Neuronal stem cell (in vitro differentiated cells): ENCODE data around the gene THAP10.

Experiments
- DNase-seq: peaks from one replicate; pipeline ENCODE4 v3.0.0-alpha.2; 2013; ENCODE audit warnings: low spot score
- H2AFZ ChIP-seq: one replicate; pipeline ENCODE4 v1.6.1; 2013; ENCODE audit warnings: mild to moderate bottlenecking, low read length, inconsistent platforms
- H2AK5ac ChIP-seq: 2 replicates; pipeline ENCODE4 v1.6.1; 2013; ENCODE audit warnings: low read depth, mild to moderate bottlenecking, inconsistent platforms, low read length, moderate library complexity, mixed read lengths
- H2BK120ac ChIP-seq: 2 replicates; pipeline ENCODE4 v1.6.1; 2013; ENCODE audit warnings: low read depth, mild to moderate bottlenecking, inconsistent platforms, low read length, moderate library complexity, mixed read lengths
- H2BK12ac ChIP-seq: one replicate; pipeline ENCODE4 v1.6.1; 2013; ENCODE audit warnings: low read length, inconsistent platforms
- H2BK15ac ChIP-seq: 2 replicates; pipeline ENCODE4 v1.6.1; 2013; ENCODE audit warnings: mild to moderate bottlenecking, low read length, inconsistent platforms, mixed read lengths
- H2BK5ac ChIP-seq: one replicate; pipeline ENCODE4 v1.6.1; 2013; ENCODE audit warnings: inconsistent platforms, mild to moderate bottlenecking, low read length, moderate library complexity
- H3K14ac ChIP-seq: one replicate; pipeline ENCODE4 v1.6.1; 2013; ENCODE audit warnings: low read length, inconsistent platforms
- H3K18ac ChIP-seq: 2 replicates; pipeline ENCODE4 v1.6.1; 2013; ENCODE audit warnings: low read length, inconsistent platforms
- H3K23ac ChIP-seq: 2 replicates; pipeline ENCODE4 v1.6.1; 2013; ENCODE audit warnings: low read depth, mild to moderate bottlenecking, mixed read lengths, low read length, inconsistent platforms; ENCODE audit not compliant: poor library complexity
- H3K27ac ChIP-seq: replicated peaks from 3 replicates; pipeline ENCODE4 v1.5.1; 2013; ENCODE audit warnings: low read length, inconsistent platforms
- H3K27me3 ChIP-seq, 3 experiments: 2 replicates each; pipeline ENCODE4 v1.6.1; 2013; ENCODE audit warnings: low read length in 3 of 3, mild to moderate bottlenecking in 2 of 3, inconsistent platforms in 1 of 3, low read depth in 1 of 3, mixed read lengths in 1 of 3, moderate library complexity in 1 of 3; ENCODE audit not compliant: control insufficient read depth in 3 of 3, insufficient read depth in 3 of 3
- H3K36me3 ChIP-seq, 2 donors: replicated peaks in 1 of 2; 2 replicates each; pipeline ENCODE4 v1.6.1; 2013; ENCODE audit warnings: low read length in 2 of 2; ENCODE audit not compliant: control insufficient read depth in 2 of 2, insufficient read depth in 2 of 2
- H3K4ac ChIP-seq: 2 replicates; pipeline ENCODE4 v1.6.1; 2013; ENCODE audit warnings: inconsistent platforms, mild to moderate bottlenecking, low read length, moderate library complexity
- H3K4me1 ChIP-seq, 2 donors: 1 replicate in 1 of 2; 2 replicates in 1 of 2; pipeline ENCODE4 v1.6.1; 2013; ENCODE audit warnings: low read length in 2 of 2, low read depth in 1 of 2; ENCODE audit not compliant: control insufficient read depth in 2 of 2, insufficient read depth in 1 of 2
- H3K4me2 ChIP-seq: one replicate; pipeline ENCODE4 v1.6.1; 2013; ENCODE audit warnings: mild to moderate bottlenecking, low read length, inconsistent platforms; ENCODE audit not compliant: insufficient read depth, poor library complexity, severe bottlenecking
- H3K4me3 ChIP-seq, 2 donors: 2 replicates each; pipeline ENCODE4 v1.5.1; 2013; ENCODE audit warnings: low read length in 2 of 2, mild to moderate bottlenecking in 2 of 2, inconsistent platforms in 1 of 2, moderate library complexity in 1 of 2
- H3K79me1 ChIP-seq: one replicate; pipeline ENCODE4 v1.6.1; 2013; ENCODE audit warnings: low read depth, mild to moderate bottlenecking, inconsistent platforms, low read length, moderate library complexity
- H3K9ac ChIP-seq: one replicate; pipeline ENCODE4 v1.6.1; 2013; ENCODE audit warnings: mild to moderate bottlenecking, low read depth, low read length, inconsistent platforms; ENCODE audit not compliant: poor library complexity
- H3K9me3 ChIP-seq, 2 donors: replicated peaks in 1 of 2; 2 replicates each; pipeline versions ENCODE3 to v1.6.1; 2013; ENCODE audit warnings: low read length in 2 of 2, mild to moderate bottlenecking in 2 of 2, inconsistent platforms in 1 of 2, low read depth in 1 of 2, mixed read lengths in 1 of 2, moderate library complexity in 1 of 2; ENCODE audit not compliant: control insufficient read depth in 2 of 2, insufficient read depth in 1 of 2
- H4K8ac ChIP-seq: one replicate; pipeline ENCODE4 v1.6.1; 2013; ENCODE audit warnings: low read depth, mild to moderate bottlenecking, inconsistent platforms, low read length, moderate library complexity
- H4K91ac ChIP-seq: one replicate; pipeline ENCODE4 v1.6.1; 2013; ENCODE audit warnings: low read length, low read depth, mild to moderate bottlenecking, inconsistent platforms; ENCODE audit not compliant: poor library complexity
- WGBS, 2 donors: extraction: QIAGEN DNeasy Blood & Tissue Kit; methylation state at CpG; one replicate each; pipeline ENCODE4 v1.1.7; 2013; ENCODE audit warnings: missing lambda C conversion rate in 2 of 2, mixed read lengths in 1 of 2; ENCODE audit not compliant: insufficient read length in 2 of 2, insufficient replicate concordance in 1 of 2; ENCODE audit errors: extremely low coverage in 2 of 2; 5-methylcytosine and 5-hydroxymethylcytosine counted together

The THAP10 gene

GRCh38 chr15:70835415-70835814 lies 56.8 kb downstream of the THAP10 start:
- H3K4me2 ChIP-seq = no peak overlapping the region
- H2BK15ac ChIP-seq = no peak overlapping the region
- H2BK12ac ChIP-seq = no peak overlapping the region
- no peak overlapping the region for H3K4ac ChIP-seq
- peaks cover 0 to 5% of the 10 kb centered on the region in 2 donors for H3K9me3 ChIP-seq
- H3K4me1 ChIP-seq = peaks cover 0 to 6% of the 10 kb centered on the region in 2 donors
- no peak overlapping the region for H3K9ac ChIP-seq
- no peaks in the 10 kb centered on the region for H3K79me1 ChIP-seq
- peaks cover 11 to 56% of the 10 kb centered on the region in 2 donors for H3K36me3 ChIP-seq
- no peak overlapping the region for H3K18ac ChIP-seq
- H3K23ac ChIP-seq = no peak overlapping the region
- H3K14ac ChIP-seq = no peak overlapping the region
- no peak overlapping the region for H3K4me3 ChIP-seq
- H2BK120ac ChIP-seq = no peak overlapping the region
- H3K27me3 ChIP-seq = no peaks in the 10 kb centered on the region
- no peak overlapping the region for H4K91ac ChIP-seq
- H2AFZ ChIP-seq = no peak overlapping the region
- no CpG with 5 or more reads among the region's 6 CpGs for WGBS, 2 donors
- no peak overlapping the region for H4K8ac ChIP-seq
- no peak for DNase-seq
- no peak overlapping the region for H3K27ac ChIP-seq
- no peak overlapping the region for H2AK5ac ChIP-seq
- no peak overlapping the region for H2BK5ac ChIP-seq

DNA sequence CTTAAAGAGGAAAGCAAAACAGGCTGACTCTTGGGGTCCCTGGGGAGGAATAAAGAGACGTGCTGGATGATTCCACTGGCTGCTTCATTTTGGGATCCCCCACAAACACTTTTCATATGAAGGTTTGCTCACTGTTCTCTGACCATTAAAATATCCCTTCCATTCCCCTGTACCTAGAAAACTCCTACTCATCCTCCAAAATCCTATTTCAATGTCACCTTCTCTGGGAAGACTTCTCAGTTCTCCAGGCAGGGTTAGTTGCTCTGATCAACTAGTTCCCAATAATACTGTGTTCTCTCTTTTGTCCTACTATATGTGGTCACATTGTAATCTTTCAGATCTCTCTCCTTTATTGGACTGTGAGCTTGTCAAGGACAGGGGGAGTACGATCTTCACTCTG lies 57.2 kb downstream of the THAP10 start:
- Histone ChIP-seq H3K18ac (no peak overlapping the region), H4K91ac (no peak overlapping the region), H3K9me3 (peaks cover 0 to 5% of the 10 kb centered on the region in 2 donors), H3K36me3 (peaks cover 11 to 56% of the 10 kb centered on the region in 2 donors), H3K4me1 (peaks cover 0 to 6% of the 10 kb centered on the region in 2 donors), H2AK5ac (no peak overlapping the region), H3K79me1 (no peaks in the 10 kb centered on the region), H3K4me2 (no peak overlapping the region), H2BK120ac (no peak overlapping the region), H2BK15ac (no peak overlapping the region), H3K27ac (no peak overlapping the region), H3K9ac (no peak overlapping the region), H2BK12ac (no peak overlapping the region), H3K4me3 (no peak overlapping the region), H2BK5ac (no peak overlapping the region), H2AFZ (no peak overlapping the region), H3K27me3 (no peaks in the 10 kb centered on the region), H3K4ac (no peak overlapping the region), H3K14ac (no peak overlapping the region), H4K8ac (no peak overlapping the region), H3K23ac (no peak overlapping the region)
- no CpG with 5 or more reads among the region's 2 CpGs for WGBS, 2 donors
- DNase-seq = no peak

DNA sequence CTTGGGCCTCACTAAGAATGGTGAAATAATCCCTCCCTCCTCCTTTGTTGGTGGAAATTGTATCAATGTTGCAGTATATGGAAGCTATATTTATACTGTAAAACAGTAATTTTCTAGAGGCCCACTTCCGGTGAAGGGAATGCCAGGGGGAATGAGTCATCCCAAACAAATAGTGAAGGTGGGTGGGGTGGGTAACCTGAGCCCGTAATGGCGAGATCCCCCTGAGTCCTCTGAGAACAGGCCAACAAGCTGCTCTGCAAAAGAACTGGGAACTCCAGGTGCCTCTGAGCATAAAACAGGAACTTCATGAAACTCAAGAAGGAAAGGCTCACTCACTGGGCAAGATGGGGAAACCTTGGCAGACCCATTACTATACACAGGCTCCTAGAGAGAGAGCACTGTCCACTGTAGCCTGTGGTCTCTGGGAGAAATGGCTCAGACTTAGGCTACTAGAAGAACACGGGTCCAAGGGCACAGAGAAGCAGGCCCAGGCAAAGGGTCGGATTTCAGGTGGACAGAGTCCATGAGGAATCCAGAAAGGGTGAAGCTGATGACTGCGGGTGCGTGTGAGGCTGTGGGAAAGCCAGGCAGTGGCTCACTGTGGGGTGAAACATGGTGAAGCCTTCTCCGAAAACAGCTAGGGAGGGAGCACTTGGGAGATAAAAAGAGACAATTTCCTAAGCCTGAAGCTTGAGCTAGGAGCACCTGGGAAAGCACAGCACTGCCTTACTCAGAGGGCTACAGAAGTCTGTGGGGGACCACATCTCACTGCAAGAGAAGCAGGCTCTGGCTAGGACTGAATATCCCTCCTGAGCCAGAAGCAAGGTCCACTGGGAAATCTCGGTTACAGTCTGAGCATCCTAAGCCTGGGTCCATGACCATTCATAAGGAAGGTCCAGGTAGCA lies 58.1 kb downstream of the THAP10 start:
- no peak overlapping the region for H2BK15ac ChIP-seq
- H4K8ac ChIP-seq = no peak overlapping the region
- no peak overlapping the region for H3K9ac ChIP-seq
- peaks cover 11 to 56% of the 10 kb centered on the region in 2 donors for H3K36me3 ChIP-seq
- peaks cover 0 to 6% of the 10 kb centered on the region in 2 donors for H3K4me1 ChIP-seq
- H3K27me3 ChIP-seq = no peaks in the 10 kb centered on the region
- no peak overlapping the region for H2BK5ac ChIP-seq
- no peak overlapping the region for H3K23ac ChIP-seq
- H3K4ac ChIP-seq = no peak overlapping the region
- no peak overlapping the region for H2BK120ac ChIP-seq
- no peak overlapping the region for H3K4me2 ChIP-seq
- no peaks in the 10 kb centered on the region for H3K79me1 ChIP-seq
- DNase-seq = no peak
- no CpG with 5 or more reads among the region's 9 CpGs for WGBS, 2 donors
- H2BK12ac ChIP-seq = no peak overlapping the region
- no peak overlapping the region for H3K18ac ChIP-seq
- H2AFZ ChIP-seq = no peak overlapping the region
- H2AK5ac ChIP-seq = no peak overlapping the region
- peaks cover 0 to 5% of the 10 kb centered on the region in 2 donors for H3K9me3 ChIP-seq
- H3K14ac ChIP-seq = no peak overlapping the region
- H3K27ac ChIP-seq = no peak overlapping the region
- H4K91ac ChIP-seq = no peak overlapping the region
- no peak overlapping the region for H3K4me3 ChIP-seq

GRCh38 chr15:70833422-70833821 lies 58.8 kb downstream of the THAP10 start:
- Histone ChIP-seq H3K4me3 (no peak overlapping the region), H3K36me3 (peaks cover 11 to 56% of the 10 kb centered on the region in 2 donors), H3K9ac (no peak overlapping the region), H3K18ac (no peak overlapping the region), H2AFZ (no peak overlapping the region), H3K4me1 (peaks cover 0 to 6% of the 10 kb centered on the region in 2 donors), H3K4ac (no peak overlapping the region), H3K14ac (no peak overlapping the region), H2AK5ac (no peak overlapping the region), H3K4me2 (no peak overlapping the region), H2BK5ac (no peak overlapping the region), H4K91ac (no peak overlapping the region), H3K27me3 (no peaks in the 10 kb centered on the region), H2BK15ac (no peak overlapping the region), H3K79me1 (no peaks in the 10 kb centered on the region), H2BK12ac (no peak overlapping the region), H4K8ac (no peak overlapping the region), H2BK120ac (no peak overlapping the region), H3K9me3 (peaks cover 0 to 5% of the 10 kb centered on the region in 2 donors), H3K23ac (no peak overlapping the region), H3K27ac (no peak overlapping the region)
- no peak for DNase-seq
- WGBS, 2 donors = no CpG with 5 or more reads among the region's 3 CpGs
